ENCODE data around the gene PDPK1.
"Not testable (repeated sequence)": the region's sequence is repeated elsewhere in the genome, so short reads cannot be mapped to it uniquely, and the experiment has no call there.

PDPK1 gene

GRCh38 chr16:2535625-2536013 is 2.2 kb upstream of the PDPK1 start:
- DNase-seq (ENCODE audit: extremely low read depth, low read depth) = no peak
- no peak for TF ChIP-seq CTCF (IDR thresholded peaks at IDR 0.05; ENCODE audit: low read depth, low read length, missing control alignments)
- no peak overlapping the region for H3K4me3 ChIP-seq (replicated peaks; ENCODE audit: low read depth, low read length)

GRCh38 chr16:2539192-2539844 is 1.5 kb downstream of the PDPK1 start:
- DNase-seq (ENCODE audit: extremely low read depth, low read depth) = not testable (repeated sequence)
- H3K4me3 ChIP-seq (replicated peaks; ENCODE audit: low read depth, low read length) = peak overlapping the region; percentile 53

- peak; percentile 44 for TF ChIP-seq CTCF (IDR thresholded peaks at IDR 0.05; ENCODE audit: low read depth, low read length, missing control alignments)
- H3K4me3 ChIP-seq (replicated peaks; ENCODE audit: low read depth, low read length); DNase-seq (ENCODE audit: extremely low read depth, low read depth): not testable (repeated sequence)
Measured at GRCh38 chr16:2539845-2540458, 2.1 kb downstream of the PDPK1 start.

GRCh38 chr16:2540912-2541311 is 3.1 kb downstream of the PDPK1 start:
- not testable (repeated sequence) for H3K4me3 ChIP-seq (replicated peaks; ENCODE audit: low read depth, low read length); DNase-seq (ENCODE audit: extremely low read depth, low read depth)

GRCh38 chr16:2541409-2541808 is 3.6 kb downstream of the PDPK1 start:
- not testable (repeated sequence) for H3K4me3 ChIP-seq (replicated peaks; ENCODE audit: low read depth, low read length); DNase-seq (ENCODE audit: extremely low read depth, low read depth)

- not testable (repeated sequence) for H3K4me3 ChIP-seq (replicated peaks; ENCODE audit: low read depth, low read length); DNase-seq (ENCODE audit: extremely low read depth, low read depth)
Measured at GRCh38 chr16:2543771-2544170, 6.0 kb downstream of the PDPK1 start.

- not testable (repeated sequence) for H3K4me3 ChIP-seq (replicated peaks; ENCODE audit: low read depth, low read length); DNase-seq (ENCODE audit: extremely low read depth, low read depth)
Measured at GRCh38 chr16:2550283-2550878, 12.6 kb downstream of the PDPK1 start.

- not testable (repeated sequence) for H3K4me3 ChIP-seq (replicated peaks; ENCODE audit: low read depth, low read length)
Measured at GRCh38 chr16:2551420-2551889, 13.6 kb downstream of the PDPK1 start.

GRCh38 chr16:2554709-2555425 is 17.0 kb downstream of the PDPK1 start:
- not testable (repeated sequence) for DNase-seq (ENCODE audit: extremely low read depth, low read depth)

More at GRCh38 chr16:2551420-2551889, 13.6 kb downstream of the PDPK1 start:
- DNase-seq (ENCODE audit: extremely low read depth, low read depth) = not testable (repeated sequence)

GRCh38 chr16:2557150-2557549 is 19.3 kb downstream of the PDPK1 start:
- H3K4me3 ChIP-seq (replicated peaks; ENCODE audit: low read depth, low read length); DNase-seq (ENCODE audit: extremely low read depth, low read depth): not testable (repeated sequence)

More at GRCh38 chr16:2554709-2555425, 17.0 kb downstream of the PDPK1 start:
- not testable (repeated sequence) for H3K4me3 ChIP-seq (replicated peaks; ENCODE audit: low read depth, low read length)

GRCh38 chr16:2560131-2560797 is 22.4 kb downstream of the PDPK1 start:
- not testable (repeated sequence) for DNase-seq (ENCODE audit: extremely low read depth, low read depth); H3K4me3 ChIP-seq (replicated peaks; ENCODE audit: low read depth, low read length)
